ENCODE measurements around the gene PRLR. TPM values are rescaled to one million over a fixed set of nuclear protein-coding genes. Genes with fewer than 3 reads are reported as not detected.
A peak's percentile ranks its signal among the peaks of the same experiment; 100 is the strongest.

The PRLR gene
- total and polyA plus RNA-seq, 2 experiments from 2014 or later = 21.8 to 99.8 TPM

DNA sequence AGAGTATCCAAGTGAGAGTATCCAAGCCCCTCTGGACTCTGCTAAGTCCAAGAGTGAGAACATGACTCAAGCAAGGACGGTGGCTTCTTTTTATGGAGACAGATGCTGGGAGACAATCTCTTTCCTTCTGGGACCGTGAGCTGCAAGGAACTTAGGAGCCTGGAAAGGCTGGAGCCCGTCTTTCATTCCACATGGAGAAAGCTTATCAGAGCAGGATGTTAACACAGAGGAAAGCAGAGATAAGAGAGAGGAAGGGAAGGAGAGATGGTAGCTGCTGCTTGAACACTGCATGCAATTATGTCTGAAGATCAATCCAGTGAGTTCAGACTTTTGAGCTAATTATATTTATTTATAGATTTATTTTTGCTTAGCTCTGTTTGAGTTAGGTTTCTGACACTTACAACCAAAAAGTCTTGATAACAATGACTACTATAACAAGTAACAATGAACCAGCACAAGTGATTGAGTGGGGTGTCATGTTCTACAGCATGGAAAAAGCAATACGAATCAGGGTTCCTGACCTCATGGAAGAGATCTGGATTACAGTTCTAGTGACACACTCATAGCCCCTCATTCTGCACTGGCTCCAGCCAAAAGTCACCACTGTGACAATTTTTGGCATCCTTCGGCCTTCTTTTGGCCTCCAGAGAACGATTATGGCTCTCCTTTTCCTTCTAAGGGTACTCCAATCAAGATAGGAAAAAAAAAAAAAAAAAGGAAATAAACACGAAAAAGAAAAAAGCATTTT lies 71.5 kb downstream of the PRLR start:
- TF ChIP-seq, protein P1, sequence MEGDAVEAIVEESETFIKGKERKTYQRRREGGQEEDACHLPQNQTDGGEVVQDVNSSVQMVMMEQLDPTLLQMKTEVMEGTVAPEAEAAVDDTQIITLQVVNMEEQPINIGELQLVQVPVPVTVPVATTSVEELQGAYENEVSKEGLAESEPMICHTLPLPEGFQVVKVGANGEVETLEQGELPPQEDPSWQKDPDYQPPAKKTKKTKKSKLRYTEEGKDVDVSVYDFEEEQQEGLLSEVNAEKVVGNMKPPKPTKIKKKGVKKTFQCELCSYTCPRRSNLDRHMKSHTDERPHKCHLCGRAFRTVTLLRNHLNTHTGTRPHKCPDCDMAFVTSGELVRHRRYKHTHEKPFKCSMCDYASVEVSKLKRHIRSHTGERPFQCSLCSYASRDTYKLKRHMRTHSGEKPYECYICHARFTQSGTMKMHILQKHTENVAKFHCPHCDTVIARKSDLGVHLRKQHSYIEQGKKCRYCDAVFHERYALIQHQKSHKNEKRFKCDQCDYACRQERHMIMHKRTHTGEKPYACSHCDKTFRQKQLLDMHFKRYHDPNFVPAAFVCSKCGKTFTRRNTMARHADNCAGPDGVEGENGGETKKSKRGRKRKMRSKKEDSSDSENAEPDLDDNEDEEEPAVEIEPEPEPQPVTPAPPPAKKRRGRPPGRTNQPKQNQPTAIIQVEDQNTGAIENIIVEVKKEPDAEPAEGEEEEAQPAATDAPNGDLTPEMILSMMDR (IDR thresholded peaks at IDR 0.05; ENCODE audit: poor library complexity) = no peak
- TF ChIP-seq EZH2phosphoT487 (IDR thresholded peaks at IDR 0.05; ENCODE audit: low read depth, severe bottlenecking, unreplicated experiment) = peak; percentile 92
- TF ChIP-seq EZH2 (IDR thresholded peaks at IDR 0.05; ENCODE audit: borderline replicate concordance) = no peak

DNA sequence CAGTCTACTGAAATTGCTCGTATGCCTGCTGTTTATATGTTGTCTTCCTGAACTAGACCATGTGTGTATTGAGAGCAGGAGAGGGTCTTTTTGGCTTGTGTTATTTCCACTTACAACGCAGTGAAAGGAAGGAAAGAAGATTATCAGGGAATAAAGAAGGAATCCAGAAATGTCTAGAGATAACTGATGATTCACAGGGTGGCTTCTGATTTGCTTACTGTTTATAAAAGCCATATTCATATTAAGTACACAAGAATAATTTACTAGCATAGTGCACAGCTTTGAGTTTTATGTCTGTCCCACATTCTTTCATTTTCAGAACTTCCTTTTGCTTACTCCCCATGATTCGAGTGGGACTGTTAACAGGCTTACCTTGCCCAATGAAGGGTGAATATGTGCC lies 72.1 kb downstream of the PRLR start:
- TF ChIP-seq EZH2 (IDR thresholded peaks at IDR 0.05; ENCODE audit: borderline replicate concordance) (no peak), EZH2phosphoT487 (IDR thresholded peaks at IDR 0.05; ENCODE audit: low read depth, severe bottlenecking, unreplicated experiment) (no peak)
- TF ChIP-seq, protein P1 (IDR thresholded peaks at IDR 0.05; ENCODE audit: poor library complexity) = no peak
- H4K20me1 ChIP-seq (ENCODE audit: insufficient read depth, poor library complexity, severe bottlenecking) = peaks cover 4% of the 10 kb centered on the region
- 59% methylated on average over 3 of the region's 3 CpGs for WGBS (ENCODE audit: low lambda C conversion rate, missing lambda C conversion rate)
- peaks cover 20% of the 10 kb centered on the region for H3K4me1 ChIP-seq (ENCODE audit: insufficient read depth)
- no peak overlapping the region for H2AFZ ChIP-seq
- peak overlapping the region; percentile 55 for H3K4me2 ChIP-seq
- H3K36me3 ChIP-seq (replicated peaks; ENCODE audit: insufficient read depth, low read depth) = no peaks in the 10 kb centered on the region
- H3K9me3 ChIP-seq (ENCODE audit: low read depth) = no peaks in the 10 kb centered on the region
- H3K9me2 ChIP-seq (replicated peaks; ENCODE audit: insufficient read depth) = no peaks in the 10 kb centered on the region
- no peak for DNase-seq (ENCODE audit: low spot score)
- no peak overlapping the region for H3K4me3 ChIP-seq
- peaks cover 22% of the 10 kb centered on the region for H3K79me2 ChIP-seq
- no peaks in the 10 kb centered on the region for H3K27me3 ChIP-seq
- peak overlapping the region; percentile 22 for H3K27ac ChIP-seq

More for the DNA sequence above, 71.5 kb downstream of the PRLR start:
- peak overlapping the region; percentile 55 for H3K4me2 ChIP-seq
- H3K27ac ChIP-seq = peak overlapping the region; percentile 22
- DNase-seq (ENCODE audit: low spot score) = peak; percentile 30
- H2AFZ ChIP-seq = no peak overlapping the region
- WGBS (ENCODE audit: low lambda C conversion rate, missing lambda C conversion rate) = 54% methylated on average over 7 of the region's 7 CpGs
- no peaks in the 10 kb centered on the region for H3K36me3 ChIP-seq (replicated peaks; ENCODE audit: insufficient read depth, low read depth)
- peaks cover 28% of the 10 kb centered on the region for H3K79me2 ChIP-seq
- H4K20me1 ChIP-seq (ENCODE audit: insufficient read depth, poor library complexity, severe bottlenecking) = peaks cover 4% of the 10 kb centered on the region
- no peaks in the 10 kb centered on the region for H3K9me3 ChIP-seq (ENCODE audit: low read depth)
- H3K27me3 ChIP-seq = no peaks in the 10 kb centered on the region
- H3K9me2 ChIP-seq (replicated peaks; ENCODE audit: insufficient read depth) = no peaks in the 10 kb centered on the region
- no peak overlapping the region for H3K4me3 ChIP-seq
- H3K4me1 ChIP-seq (ENCODE audit: insufficient read depth) = peaks cover 20% of the 10 kb centered on the region

DNA sequence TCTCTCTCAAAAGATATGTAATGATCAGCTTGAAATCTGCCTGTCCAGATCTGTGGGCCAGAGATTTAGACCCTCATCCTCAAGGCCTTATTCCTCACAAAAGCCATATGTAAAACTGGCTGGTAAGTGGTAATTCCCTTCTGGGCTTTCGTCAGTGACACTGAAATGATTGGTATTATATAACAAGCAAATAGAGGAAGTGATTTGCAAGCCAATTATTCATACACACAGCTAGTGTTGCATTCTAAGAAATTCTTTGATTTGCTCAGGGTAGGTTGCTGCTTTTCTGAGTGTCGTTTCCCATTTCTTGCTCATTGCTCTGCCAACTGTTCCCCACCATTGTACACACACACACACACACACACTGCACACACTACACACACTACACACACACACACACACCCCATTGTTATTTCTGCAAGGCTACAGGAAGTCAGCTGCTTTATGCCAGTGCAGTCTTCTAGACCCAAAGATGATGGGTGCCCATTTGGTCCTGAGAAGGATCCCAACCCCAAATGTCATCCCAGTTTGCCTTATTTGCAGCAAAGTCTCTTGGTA lies 76.8 kb downstream of the PRLR start:
- Histone ChIP-seq H3K4me2 (no peak overlapping the region), H2AFZ (no peak overlapping the region), H3K9me2 (replicated peaks; ENCODE audit: insufficient read depth) (no peaks in the 10 kb centered on the region), H3K9me3 (ENCODE audit: low read depth) (no peaks in the 10 kb centered on the region), H3K27me3 (no peaks in the 10 kb centered on the region), H3K4me3 (no peak overlapping the region), H3K4me1 (ENCODE audit: insufficient read depth) (peaks cover 2% of the 10 kb centered on the region), H4K20me1 (ENCODE audit: insufficient read depth, poor library complexity, severe bottlenecking) (peaks cover 4% of the 10 kb centered on the region), H3K79me2 (peaks cover 23% of the 10 kb centered on the region), H3K36me3 (replicated peaks; ENCODE audit: insufficient read depth, low read depth) (no peaks in the 10 kb centered on the region), H3K27ac (no peak overlapping the region)
- no peak for DNase-seq (ENCODE audit: low spot score)
- TF ChIP-seq, protein P1 (IDR thresholded peaks at IDR 0.05; ENCODE audit: poor library complexity) = no peak
- TF ChIP-seq EZH2 (IDR thresholded peaks at IDR 0.05; ENCODE audit: borderline replicate concordance) (no peak), EZH2phosphoT487 (IDR thresholded peaks at IDR 0.05; ENCODE audit: low read depth, severe bottlenecking, unreplicated experiment) (no peak)
- 97% methylated on average over 2 of the region's 2 CpGs for WGBS (ENCODE audit: low lambda C conversion rate, missing lambda C conversion rate)

Data from hepatocyte (in vitro differentiated cells).